Hematopoietic multipotent progenitor cell treated with erythropoietin and hydrocortisone succinate and interleukin-3 and kit ligand, for 15 days (in vitro differentiated cells): Measurements from ENCODE around the gene MBLAC1.

ENCODE experiments used
- DNase-seq: peaks from one replicate; pipeline ENCODE4 v3.0.0-alpha.2; 2015; ENCODE audit warnings: low spot score

The MBLAC1 gene, protein sequence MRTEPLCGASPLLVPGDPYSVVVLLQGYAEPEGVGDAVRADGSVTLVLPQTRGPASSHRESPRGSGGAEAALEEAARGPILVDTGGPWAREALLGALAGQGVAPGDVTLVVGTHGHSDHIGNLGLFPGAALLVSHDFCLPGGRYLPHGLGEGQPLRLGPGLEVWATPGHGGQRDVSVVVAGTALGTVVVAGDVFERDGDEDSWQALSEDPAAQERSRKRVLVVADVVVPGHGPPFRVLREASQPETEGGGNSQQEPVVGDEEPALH

DNA sequence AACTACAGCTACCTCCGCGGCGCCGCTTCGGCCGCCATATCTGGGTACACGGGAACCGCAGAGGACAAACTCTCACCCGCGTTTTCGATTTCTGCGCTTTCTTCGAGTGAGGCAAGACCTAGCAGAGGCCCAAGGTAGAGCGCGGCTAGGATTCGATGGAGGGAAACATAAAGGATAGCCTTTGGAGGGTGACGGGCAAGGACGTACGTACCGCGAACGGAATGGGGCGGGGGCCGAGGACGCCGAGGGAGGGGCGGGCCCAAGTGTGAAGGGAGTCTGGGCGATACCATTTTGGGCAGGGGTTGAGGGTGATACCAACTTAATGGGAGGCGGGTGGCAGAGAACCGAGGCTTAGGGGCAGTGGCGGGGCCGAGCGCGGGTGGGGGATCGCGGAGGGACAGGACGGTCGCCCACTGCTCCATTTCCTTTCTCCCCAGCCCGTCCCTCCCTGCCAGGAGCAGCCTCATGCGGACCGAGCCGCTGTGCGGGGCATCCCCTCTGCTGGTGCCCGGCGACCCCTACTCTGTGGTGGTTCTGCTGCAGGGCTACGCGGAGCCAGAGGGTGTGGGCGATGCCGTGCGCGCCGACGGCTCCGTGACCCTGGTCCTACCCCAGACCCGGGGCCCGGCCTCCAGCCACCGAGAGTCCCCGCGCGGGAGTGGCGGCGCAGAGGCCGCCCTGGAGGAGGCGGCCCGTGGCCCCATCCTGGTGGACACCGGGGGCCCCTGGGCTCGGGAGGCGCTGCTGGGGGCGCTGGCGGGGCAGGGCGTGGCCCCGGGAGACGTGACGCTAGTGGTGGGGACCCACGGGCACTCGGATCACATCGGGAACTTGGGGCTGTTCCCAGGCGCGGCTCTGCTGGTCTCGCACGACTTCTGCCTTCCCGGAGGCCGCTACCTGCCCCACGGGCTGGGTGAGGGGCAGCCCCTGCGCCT is at the start of gene MBLAC1:
MBLAC1 (plus strand) TSS at position 37 of the 935 bp plus-strand sequence; CDS start at position 466, 429 bp downstream.
- DNase-seq = peak; percentile 93

DNA sequence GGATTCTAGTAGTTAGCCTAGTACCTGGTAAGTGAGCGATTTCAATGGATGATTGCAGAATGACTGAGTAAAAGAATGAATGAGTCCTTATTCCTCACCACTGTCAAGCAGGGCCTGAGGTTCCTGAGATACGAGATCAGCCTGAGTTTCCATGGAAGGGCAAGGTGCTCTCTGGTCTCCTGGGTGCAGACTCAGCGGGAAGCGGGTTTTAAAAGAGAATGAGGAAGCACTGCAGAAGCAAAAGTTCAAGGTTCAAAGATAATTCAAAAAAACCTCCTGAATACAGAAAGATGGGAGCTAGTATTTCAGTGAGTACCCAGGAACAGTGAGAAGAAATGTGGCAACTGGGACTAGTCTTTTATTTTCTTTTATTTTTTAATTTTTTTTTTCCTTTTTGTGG is 49.6 kb upstream of the MBLAC1 start:
- no peak for DNase-seq

DNA sequence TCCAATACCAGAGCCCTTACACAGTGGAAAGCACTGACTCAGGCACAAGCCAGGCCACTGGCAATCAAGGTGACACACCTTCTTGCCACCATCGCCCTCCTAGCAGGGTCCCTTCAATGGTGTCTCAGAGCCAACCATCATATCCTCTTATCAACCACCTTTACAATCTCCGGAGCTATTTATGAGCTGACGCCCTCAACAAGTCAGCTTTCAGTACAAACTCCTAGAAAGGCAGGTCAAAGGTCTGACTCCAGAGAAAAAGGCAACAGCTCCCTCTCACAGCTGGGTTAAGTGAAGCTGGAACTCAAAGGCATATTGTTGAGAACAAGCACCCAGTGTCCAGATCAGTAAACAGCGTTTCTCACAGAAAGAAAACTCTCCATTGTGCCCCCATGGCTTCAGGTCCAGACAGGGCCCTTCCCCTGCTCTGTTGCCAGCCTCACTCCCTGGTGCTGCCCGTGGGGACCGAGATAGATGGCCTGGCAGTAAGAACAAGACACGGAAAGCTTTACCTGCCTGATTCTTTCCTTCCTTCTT is 47.7 kb upstream of the MBLAC1 start:
- DNase-seq = no peak

DNA sequence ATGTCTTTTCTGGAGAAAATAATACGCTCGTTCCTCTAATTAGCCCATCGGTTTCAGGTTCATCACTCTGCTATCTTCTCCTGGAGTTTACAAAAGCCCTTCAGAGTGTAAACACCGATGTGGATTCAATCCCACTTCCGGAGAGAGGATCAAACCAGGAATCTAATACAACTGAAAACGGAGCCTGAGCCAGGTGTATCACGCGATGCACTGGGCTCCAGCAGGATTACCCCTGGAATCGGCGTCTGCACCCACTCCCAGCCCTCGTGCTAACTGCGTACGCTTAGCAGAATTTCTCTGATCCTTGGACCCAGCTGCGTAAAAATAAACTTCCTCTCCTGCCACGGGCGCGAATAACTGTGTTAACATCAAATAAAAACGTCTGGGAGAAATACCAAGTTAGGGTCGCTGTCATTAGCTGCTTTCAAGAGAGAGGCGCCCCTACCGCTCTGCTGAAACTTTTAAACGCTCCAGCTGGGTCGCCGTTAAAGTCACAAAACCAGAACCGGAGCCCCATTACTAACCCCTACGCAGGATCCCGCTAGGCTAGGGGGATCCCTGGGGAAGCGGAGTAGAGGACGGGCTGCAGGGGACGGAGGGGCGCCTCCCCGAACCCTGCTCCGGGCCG is 45.7 kb upstream of the MBLAC1 start:
- no peak for DNase-seq

DNA sequence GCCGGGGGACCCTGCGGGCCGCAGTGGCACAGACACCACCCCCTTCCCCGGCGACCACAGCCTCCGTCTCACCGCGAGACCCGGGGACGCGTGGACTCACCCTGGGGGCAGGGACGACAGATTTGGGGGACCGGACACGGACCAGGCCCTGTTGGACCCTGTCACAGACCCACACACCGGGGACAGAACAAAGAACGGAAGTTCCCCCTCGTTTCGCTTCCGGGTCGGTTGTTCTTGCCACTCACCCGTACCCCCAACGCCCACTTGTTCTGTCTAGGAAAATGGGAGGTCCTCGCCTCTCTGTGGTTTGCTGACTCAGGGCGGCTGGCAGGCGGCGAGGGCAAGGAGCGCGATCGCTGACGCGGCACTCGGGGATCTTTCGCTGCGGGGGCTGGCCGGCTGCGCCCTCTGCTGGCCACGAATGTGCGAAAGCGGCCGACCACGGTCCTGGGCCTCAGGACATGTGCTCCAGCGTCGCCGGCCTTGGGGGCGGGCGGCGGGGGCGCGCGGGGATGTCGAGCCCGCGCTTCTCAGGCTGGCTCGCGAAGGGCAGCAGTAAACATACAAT is 45.1 kb upstream of the MBLAC1 start, which contains the start of gene ZNF3:
ZNF3 (minus strand) TSS at position 189 of the 568 bp plus-strand sequence. CDS start 4,366 bp downstream, outside the sequence.
- DNase-seq = peak; percentile 99

DNA sequence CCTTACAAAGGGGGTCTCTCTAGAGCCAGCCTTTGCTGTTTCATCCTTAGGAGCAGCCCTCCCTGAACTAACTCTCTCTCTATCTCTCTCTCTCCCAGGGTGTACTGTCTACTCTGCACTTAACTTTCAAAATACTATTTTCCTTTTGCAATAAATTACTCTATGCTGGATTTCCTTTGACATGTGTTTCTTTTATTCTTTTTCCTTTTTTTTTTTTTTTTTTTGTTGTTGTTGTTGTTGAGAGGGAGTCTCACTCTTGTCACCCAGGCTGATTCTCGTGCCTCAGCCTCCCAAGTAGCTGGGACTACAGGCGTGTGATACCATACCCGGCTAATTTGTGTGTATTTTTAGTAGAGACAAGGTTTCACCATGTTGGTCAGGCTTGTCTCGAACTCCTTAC is 43.8 kb upstream of the MBLAC1 start:
- DNase-seq = no peak

DNA sequence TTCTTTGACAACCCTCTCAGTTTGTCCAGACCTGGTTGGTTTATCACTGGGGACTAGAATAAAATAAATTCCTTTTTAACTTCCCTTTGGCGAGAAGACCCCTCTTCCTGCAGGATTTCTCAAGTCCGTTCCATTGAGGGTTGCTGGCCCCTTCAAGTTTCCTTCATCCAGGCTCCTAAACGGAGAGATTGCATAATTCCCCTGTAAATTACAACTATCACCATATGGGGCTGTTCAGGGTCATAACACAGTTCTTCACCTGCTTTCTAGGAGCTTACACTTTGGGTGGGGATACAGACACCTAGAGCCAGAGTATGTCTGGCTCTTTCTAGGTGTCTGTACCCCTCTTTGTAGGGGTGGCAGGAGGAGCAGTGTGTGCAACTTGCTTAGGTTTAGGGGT is 41.3 kb upstream of the MBLAC1 start:
- no peak for DNase-seq

DNA sequence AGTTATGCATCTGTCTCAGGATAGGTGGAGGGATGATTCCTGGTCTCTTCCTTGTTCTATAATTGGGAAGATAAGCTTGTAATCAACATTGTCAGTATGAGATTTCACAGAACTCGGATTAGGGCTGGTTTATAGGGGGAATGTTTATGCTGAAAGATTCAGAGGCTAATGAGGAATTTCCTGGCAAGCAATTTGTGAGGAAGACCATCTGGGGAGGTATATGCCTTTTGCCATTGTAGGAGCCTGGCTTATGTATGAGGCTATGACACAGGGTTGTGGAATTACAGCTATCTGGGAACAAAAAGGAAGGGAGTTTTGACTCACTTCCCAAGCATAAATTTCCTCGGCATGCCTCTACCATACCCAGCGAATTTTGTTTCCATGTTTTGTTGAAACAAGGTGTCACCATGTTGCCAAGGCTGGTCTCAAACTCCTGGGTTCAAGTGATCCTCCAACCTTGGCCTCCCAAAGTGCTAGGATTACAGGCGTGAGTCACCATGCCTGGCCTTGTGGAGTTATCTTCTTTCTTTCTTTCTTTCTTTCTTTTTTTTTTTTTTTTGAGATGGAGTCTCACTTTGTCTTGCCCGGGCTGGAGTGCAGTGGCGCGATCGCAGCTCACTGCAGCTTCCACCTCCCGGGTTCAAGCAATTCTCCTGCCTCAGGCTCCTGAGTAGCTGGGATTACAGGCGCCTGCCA is 39.6 kb upstream of the MBLAC1 start:
- no peak for DNase-seq

DNA sequence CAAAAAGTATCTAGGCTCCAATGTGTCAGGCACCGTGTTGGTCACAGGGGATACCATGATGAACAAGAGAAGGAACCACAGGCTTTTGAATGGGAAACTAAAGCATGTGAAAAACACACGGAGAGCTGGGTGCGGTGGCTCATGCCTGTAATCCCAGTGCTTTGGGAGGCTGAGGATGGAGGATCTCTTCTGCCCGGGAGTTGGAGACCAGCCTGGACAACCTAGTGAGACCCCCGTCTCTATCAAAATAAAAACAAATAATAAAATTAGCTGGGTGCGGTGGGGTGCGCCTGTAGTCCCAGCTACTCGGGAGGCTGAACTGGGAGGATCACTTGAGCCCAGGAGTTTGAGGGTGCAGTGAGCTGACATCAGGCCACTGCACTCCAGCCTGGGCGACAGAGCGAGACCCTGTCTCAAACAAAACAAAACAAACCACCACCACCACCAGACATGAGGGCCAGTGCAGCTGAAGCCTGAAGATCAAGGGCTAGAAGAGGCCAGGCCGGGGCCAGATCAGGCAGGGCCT is 38.6 kb upstream of the MBLAC1 start:
- no peak for DNase-seq

DNA sequence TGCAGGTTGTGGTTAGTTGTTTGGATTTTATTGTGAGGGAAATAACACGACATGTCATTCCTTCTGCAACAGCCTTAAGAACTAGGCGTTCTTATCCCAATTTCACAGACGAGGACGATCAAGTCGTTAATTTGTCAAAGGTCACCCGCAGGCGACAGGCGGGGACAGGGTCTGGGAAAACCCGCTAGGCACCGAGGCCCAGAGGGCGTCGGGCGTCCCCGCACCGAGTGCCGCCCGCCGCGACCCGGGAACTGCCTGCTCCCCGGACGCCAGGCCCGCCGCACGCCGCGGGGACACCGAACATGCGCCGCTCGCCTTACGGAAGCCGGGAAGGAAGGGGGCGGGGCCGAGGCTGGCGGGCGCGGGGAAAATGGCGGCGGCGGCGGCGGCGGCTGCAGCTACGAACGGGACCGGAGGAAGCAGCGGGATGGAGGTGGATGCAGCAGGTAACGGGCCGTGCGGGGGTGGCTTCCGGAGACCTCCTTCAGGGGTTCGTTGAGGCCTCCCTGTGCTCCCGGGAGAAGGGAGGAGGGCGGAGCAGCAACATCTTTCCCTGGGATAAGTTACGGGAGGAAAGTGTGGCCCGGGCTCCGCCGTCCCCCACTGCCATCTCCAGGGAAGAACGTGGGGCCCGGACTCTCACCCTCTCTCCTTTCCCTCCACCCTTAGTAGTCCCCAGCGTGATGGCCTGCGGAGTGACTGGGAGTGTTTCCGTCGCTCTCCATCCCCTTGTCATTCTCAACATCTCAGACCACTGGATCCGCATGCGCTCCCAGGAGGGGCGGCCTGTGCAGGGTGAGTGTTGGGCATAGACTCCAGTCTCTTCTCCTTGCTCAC is 37.9 kb upstream of the MBLAC1 start, which contains the start of gene COPS6:
COPS6 (plus strand) TSS at position 349 of the 837 bp plus-strand sequence; CDS start at position 371, 22 bp downstream.
- peak; percentile 82 for DNase-seq

DNA sequence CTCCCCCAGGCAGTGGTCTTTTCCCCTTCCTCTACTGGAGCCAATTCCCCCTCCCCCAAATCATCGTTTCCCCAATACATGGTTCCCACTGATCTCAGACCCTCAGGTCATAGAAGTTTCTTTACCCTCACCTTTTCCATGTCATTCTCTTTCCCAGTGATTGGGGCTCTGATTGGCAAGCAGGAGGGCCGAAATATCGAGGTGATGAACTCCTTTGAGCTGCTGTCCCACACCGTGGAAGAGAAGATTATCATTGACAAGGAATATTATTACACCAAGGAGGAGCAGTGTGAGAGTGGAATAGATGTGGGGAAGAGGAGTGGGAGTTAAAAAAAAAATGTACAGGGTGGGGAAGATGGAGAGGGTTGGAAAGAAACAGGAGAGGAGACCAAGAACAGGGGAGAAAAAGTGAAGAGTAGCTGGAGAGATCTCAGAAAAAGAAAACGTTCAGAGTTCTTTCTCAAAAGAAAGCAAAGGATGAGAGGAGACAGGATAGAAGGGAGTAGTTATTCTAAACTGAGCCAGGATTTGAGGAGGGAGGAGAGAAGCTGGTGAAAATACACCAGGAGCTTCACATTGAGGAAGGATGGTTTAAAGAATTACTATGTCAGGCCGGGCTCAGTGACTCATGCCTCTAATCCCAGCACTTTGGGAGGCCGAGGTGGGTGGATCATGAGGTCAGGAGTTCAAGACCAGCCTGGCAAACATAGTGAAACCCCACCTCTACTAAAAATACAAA is 37.1 kb upstream of the MBLAC1 start:
- no peak for DNase-seq

DNA sequence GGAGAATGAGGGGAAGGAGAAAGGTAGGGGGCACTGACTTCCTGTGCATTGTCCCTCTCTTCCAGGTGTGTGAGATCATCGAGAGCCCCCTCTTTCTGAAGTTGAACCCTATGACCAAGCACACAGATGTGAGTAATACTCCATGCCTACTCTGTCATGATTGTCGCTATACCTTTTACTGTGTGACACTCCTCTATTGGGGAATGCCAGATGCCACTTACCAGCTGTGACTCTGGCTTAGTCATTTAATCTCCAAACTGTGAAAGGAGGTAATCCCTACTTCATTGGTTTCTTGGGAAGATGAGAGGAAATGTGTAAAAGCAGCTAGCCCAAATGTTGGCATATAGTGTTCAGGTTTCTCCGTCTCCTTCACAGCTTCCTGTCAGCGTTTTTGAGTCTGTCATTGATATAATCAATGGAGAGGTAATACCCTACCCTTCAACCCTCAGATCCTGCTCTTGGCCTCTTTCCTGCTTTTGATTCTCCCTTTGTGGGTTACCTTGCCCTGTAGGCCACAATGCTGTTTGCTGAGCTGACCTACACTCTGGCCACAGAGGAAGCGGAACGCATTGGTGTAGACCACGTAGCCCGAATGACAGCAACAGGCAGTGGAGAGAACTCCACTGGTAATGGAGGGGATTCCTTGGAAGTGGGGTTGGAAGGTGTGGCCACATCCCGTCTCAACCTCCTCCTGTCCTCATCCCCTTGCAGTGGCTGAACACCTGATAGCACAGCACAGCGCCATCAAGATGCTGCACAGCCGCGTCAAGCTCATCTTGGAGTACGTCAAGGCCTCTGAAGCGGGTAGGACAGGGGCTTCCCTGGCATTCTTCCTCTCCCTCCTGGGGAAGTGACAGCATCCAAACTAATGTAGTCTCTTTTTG is 36.0 kb upstream of the MBLAC1 start:
- DNase-seq = no peak

DNA sequence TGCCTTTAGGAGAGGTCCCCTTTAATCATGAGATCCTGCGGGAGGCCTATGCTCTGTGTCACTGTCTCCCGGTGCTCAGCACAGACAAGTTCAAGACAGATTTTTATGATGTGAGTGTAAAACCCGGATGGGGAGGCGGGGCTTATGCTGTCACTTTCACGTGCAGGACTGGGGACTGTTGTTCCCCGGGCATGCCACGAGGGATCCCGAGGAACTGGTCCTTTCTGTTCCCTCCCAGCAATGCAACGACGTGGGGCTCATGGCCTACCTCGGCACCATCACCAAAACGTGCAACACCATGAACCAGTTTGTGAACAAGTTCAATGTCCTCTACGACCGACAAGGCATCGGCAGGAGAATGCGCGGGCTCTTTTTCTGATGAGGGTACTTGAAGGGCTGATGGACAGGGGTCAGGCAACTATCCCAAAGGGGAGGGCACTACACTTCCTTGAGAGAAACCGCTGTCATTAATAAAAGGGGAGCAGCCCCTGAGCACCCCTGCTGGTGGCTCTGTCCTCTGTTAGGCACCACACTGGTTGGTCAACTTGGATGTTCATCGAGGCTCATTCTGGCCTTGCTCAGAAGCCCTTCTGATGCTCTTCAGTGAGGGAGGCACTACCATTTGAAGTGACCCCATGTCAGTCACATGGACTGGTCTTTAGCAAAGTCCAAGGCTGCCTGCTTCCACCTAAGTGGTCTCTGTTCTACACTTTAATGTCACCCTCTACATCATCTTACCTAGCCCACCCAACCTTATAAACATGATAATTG is 35.2 kb upstream of the MBLAC1 start:
- no peak for DNase-seq

DNA sequence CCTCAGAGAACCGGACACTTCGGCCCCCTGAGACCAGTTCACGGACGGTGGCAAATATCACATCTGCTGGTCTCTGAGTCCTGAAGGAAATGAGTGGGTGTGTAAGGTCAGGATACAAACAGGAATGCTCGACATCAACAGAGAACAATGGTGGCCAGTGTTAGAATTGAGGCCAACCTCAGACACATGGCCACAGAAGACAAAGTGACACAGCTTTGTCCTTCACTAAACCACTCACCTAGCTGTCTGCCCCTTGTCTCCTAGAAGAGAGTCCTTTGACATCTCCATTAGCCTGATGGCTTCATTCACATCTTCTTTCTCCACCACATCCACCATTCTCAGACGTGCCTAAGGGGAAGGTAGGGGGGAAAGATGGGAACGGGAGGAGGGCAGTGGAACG is 33.7 kb upstream of the MBLAC1 start:
- DNase-seq = no peak

DNA sequence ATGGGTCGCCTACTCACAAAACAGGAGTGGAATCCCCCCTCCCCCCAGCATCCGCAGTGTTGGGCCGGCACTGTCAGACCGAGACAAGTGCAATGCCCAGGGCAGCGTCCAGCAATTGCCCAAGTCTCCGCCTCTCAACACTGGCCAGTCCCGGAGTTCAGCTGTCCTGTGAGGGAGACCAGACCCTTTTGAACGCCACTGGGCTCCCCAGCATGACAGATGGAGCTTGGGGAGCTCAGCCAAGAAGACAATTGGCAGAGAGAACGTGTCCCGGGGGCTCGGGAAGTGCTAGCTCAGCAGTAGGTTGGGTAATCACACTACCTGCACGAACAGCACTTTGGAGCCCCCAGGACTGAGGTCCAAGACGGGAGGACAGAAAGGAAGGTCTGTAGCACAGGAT is 33.3 kb upstream of the MBLAC1 start:
- no peak for DNase-seq

DNA sequence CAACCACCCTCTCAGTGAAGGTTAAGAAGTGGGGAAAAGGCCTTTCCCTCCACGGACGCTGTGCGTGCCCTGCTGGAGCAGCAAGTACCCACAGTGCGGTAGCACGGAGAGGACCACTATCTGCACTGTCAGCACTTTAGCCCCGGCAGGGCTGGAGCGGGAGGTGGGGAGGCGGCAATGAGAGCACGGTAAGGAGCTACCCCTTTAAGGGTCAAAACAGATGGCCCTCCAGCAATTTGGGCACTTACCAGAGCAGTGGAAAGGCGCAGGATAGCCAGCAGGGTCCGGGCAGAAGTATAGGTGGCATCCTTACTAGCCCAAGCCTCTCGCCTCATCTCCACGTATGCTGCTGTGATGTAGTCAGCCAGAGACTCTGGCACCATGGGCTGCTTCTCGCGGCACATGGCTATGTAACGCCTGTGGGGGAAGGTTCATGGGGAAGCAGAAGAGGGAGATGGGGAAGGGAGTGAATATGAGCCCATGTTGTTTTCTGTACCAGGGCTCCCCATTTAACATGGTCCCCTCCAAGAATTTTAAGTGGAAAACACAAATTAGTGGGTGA is 32.8 kb upstream of the MBLAC1 start:
- DNase-seq = no peak

DNA sequence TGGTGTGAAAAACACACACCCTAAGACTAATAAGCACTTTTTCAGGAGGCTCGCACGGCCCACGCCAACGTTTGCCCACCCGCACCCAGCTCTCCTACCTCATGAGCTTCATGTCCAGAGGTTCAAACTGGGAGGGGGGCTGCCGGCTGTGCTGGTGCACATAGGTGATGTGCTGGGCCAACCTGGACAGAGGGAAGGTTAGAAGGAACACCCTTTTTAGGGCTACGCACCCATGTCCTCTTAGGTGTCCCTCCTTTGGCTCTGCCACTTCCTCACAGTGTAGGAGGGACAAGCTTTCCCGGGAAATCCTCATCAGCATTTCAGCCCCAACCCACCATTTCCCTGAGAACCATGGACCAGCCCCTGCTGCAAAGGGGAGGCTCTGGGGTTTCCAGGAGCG is 31.5 kb upstream of the MBLAC1 start:
- DNase-seq = no peak
